Measurements from ENCODE around the gene PRKX.
"Not testable (repeated sequence)": the region's sequence is repeated elsewhere in the genome, so short reads cannot be mapped to it uniquely, and the experiment has no call there.

Gene PRKX

DNA sequence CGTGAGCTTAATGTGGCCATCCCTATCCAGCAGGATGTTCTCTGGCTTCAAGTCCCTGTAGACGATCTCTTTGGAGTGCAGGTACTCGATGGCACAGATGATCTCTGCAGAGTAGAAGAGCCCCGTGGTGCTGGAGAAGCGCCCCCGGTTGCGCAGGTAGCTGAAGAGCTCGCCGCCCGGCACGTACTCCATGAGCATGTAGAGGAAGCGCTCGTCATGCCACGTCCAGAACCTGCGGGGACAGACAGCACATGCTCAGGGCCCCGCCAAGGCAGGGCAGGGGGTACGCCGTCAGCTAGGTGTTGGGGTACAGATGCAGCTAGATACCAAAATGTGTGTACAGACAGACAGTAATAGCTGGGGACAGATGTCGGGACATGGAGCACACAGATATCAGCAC is 58.3 kb downstream of the PRKX start:
- ATAC-seq (replicated peaks): no peak
- DNase-seq: no peak
- Mint-ChIP-seq H3K9me3 (no peaks in the 10 kb centered on the region), H3K27me3 (no peaks in the 10 kb centered on the region), H3K27ac (no peak overlapping the region), H3K36me3 (peaks cover 9 to 20% of the 10 kb centered on the region in 2 donors), H3K4me3 (no peak overlapping the region), H3K4me1 (peaks cover 0 to 1% of the 10 kb centered on the region in 2 donors)

DNA sequence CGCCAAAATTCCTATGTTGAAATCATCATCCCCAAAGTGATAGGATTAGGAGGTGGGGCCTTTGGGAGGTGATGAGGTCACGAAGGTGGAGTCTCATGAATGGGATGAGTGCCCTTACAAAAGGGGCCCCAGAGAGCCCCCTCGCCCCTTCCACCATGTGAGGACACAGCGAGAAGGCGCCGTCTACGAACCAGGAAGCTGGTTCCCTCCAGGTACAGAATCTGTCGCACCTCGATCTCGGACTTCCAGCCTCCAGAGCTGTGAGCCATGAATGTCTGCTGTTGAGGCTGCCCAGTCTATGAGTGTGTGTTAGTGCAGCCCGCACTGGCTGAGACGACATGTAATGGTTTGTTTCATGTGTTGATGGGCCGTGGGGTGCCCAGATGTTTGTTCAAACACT is 60.3 kb downstream of the PRKX start:
- H3K27me3 Mint-ChIP-seq: no peaks in the 10 kb centered on the region
- H3K4me3 Mint-ChIP-seq: no peak overlapping the region
- peaks cover 3 to 22% of the 10 kb centered on the region in 2 donors for H3K36me3 Mint-ChIP-seq
- no peak for DNase-seq
- ATAC-seq (replicated peaks): no peak
- H3K9me3 Mint-ChIP-seq: no peaks in the 10 kb centered on the region
- no peak overlapping the region for H3K27ac Mint-ChIP-seq
- peaks cover 0 to 1% of the 10 kb centered on the region in 2 donors for H3K4me1 Mint-ChIP-seq

DNA sequence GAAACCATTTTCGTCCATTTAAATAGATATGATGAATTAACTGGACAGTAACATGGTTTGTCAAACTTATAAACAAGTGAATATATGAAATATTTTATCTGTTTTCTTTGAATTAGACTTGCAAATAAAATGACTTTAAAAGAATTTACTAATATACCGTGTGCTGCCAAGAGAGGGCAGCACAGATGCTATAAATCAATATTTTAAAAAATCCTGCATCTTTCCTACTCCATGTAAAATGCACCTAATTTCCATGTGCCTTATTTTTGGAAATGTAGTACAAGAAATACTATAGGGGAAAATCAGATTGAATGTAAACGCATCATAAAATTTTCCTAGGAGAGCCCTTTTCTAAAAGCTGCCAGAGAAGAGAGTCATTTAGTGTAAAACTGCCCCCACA is 62.2 kb downstream of the PRKX start:
- Mint-ChIP-seq H3K27me3 (no peaks in the 10 kb centered on the region), H3K36me3 (peaks cover 3 to 31% of the 10 kb centered on the region in 2 donors), H3K4me1 (peaks cover 0 to 1% of the 10 kb centered on the region in 2 donors), H3K27ac (no peak overlapping the region), H3K4me3 (no peak overlapping the region), H3K9me3 (no peaks in the 10 kb centered on the region)
- ATAC-seq (replicated peaks) (no peak), DNase-seq (no peak)

DNA sequence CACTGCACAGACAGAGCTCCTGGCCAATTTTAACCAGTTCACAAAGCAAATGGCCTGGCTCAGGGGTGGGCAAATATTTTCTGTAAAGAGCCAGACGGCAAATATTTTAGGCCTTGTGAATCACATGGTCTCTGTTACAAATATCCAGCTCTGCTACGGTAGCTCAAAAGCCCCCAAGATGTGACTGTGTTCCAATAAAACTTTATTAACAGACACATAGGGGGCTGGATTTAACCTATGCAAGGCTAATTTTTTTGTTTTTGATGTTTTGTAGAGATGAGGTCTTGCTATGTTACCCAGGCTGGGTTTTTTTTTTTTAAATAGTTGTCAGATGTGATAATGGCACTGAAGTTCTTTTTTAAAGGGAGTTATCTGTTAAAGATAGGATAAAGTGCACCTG is 65.4 kb downstream of the PRKX start:
- ATAC-seq (replicated peaks) (no peak), DNase-seq (no peak)
- Mint-ChIP-seq H3K36me3 (peaks cover 9 to 60% of the 10 kb centered on the region in 2 donors), H3K4me1 (peaks cover 0 to 1% of the 10 kb centered on the region in 2 donors), H3K4me3 (no peak overlapping the region), H3K27me3 (no peaks in the 10 kb centered on the region), H3K9me3 (no peaks in the 10 kb centered on the region), H3K27ac (no peak overlapping the region)

DNA sequence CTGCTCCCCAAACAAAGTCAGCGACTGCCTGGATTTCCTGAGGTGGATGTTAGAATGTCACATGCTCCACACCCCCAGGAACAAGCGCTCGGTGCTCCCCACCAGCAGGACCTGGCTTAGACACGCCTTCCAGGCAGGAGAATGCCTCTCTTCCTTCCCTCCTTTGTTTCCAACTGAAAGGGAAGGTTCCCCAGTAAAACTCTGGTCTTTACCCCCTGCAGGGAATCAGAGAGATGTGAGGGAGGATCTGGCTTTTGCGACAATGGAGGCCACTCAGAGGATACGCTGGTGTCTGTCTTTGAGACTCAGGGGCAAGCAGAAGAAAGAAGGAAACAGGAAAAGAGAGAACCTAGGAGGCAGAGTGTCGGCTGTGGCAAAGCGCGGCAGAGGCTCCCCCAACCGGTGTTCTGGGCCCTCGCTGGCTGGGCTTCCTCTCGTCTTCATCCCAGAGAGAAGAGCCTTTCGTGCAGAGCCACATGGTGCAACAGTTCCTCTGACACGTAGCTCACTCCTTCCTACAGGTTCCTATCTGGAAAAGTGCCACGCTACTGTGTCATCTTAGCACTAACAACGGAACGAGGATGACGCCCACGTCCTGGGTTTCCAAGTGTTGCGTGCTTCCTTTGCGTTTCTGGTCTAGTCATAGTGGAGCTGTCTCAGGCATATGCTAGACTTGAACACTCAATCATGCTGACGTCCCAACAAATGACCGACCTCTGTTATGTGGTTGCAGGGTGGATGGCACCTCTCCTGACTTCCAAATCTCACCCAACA is 73.4 kb downstream of the PRKX start:
- H3K36me3 Mint-ChIP-seq: peaks cover 8 to 61% of the 10 kb centered on the region in 2 donors
- not testable (repeated sequence) for DNase-seq; H3K9me3 Mint-ChIP-seq; H3K27me3 Mint-ChIP-seq; H3K27ac Mint-ChIP-seq; H3K4me3 Mint-ChIP-seq; ATAC-seq (replicated peaks); H3K4me1 Mint-ChIP-seq

DNA sequence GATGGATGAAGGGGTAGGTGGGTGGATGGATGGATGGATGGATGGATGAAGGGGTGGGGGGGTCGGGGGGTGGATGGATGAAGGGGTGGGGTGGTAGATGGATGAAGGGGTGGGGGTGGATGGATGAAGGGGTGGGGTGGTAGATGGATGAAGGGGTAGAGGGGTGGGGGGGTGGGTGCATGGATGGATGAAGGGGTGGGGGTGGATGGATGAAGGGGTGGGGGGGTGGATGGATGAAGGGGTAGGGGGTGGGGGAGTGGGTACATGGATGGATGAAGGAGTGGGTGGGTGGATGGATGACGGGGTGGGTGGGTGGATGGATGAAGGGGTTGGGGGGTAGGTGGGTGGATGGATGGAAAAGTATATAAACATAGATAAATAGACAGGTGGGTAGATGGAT is 74.2 kb downstream of the PRKX start:
- ATAC-seq (replicated peaks): no peak
- Mint-ChIP-seq H3K4me1 (peaks cover 0 to 2% of the 10 kb centered on the region in 2 donors), H3K27me3 (no peaks in the 10 kb centered on the region), H3K9me3 (no peaks in the 10 kb centered on the region), H3K27ac (no peak overlapping the region), H3K4me3 (no peak overlapping the region), H3K36me3 (peaks cover 8 to 53% of the 10 kb centered on the region in 2 donors)
- no peak for DNase-seq

DNA sequence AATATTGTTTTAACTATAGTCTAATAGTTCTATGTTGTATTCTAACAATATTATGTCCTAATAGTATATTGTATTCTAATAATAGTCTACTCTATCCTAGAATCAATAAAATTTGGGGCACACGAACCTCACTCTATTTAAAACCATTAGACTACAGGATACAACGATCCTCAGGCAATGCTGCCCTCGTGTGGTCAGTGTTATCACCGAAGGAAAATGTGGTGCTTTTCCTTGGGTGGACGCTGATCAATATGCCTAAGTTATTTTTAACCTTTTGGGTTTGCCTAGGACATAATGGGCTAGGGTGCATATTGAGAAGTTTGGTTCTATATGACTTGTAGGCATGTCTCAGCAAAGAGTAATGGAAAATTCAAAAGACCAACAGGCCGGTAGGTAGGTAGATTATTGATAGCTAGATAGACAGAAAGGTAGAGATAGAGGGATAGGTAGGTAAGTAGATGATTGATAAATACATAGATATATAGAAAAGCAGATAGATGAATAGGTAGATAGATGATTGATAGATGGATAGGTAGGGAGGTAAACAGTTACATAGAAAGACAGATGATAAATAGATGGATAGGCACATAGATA is 75.1 kb downstream of the PRKX start:
- Mint-ChIP-seq H3K27me3 (no peaks in the 10 kb centered on the region), H3K4me3 (no peak overlapping the region), H3K4me1 (peaks cover 0 to 2% of the 10 kb centered on the region in 2 donors), H3K36me3 (peaks cover 3 to 51% of the 10 kb centered on the region in 2 donors), H3K9me3 (no peaks in the 10 kb centered on the region), H3K27ac (peak overlapping the region; percentile 11)
- ATAC-seq (replicated peaks) (peak in 1 of 2 donors; percentile 56), DNase-seq (no peak)

DNA sequence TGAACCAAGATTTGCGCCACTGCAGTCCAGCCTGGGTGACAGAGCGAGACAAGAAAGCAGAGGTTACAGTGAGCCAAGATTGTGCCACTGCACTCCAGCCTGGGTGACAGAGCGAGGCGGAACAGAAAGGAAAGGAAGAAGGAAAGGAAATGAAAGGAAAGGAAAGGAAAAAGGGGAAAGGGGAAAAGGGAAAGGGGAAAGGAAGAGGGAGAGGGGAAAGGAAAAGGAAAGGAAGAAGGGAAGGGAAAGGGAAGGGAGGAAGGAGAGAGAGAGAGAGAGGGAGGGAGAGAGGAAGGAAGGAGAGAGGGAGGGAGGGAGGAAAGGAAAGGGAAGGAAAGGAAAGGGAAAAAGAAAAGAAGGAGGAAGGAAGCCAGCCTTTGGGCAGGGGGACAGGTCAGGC is 76.6 kb downstream of the PRKX start:
- Mint-ChIP-seq H3K27me3 (no peaks in the 10 kb centered on the region), H3K36me3 (peaks cover 10 to 54% of the 10 kb centered on the region in 2 donors), H3K9me3 (no peaks in the 10 kb centered on the region), H3K4me1 (peaks cover 0 to 2% of the 10 kb centered on the region in 2 donors), H3K4me3 (no peak overlapping the region), H3K27ac (no peak overlapping the region)
- DNase-seq (no peak), ATAC-seq (replicated peaks) (no peak)

DNA sequence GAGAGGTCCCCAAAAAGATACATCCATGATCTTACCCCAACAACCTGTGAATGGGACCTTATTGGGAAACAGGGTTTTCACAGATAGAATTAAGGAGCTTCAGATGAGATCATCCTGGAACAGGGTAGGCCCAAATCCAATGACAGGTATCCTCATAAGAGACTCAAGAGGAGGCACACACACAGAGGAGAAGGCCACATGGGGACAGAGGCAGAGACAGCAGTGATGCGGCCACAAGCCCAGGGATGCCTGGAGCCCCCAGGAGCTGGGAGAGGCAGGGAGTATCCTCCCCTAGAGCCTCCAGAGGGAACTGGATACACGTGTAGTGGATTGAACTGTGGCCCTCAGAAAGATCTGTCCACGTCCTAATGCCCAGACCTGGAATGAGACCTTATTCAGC is 82.3 kb downstream of the PRKX start:
- DNase-seq (no peak), ATAC-seq (replicated peaks) (no peak)
- peaks cover 27 to 64% of the 10 kb centered on the region in 2 donors for H3K36me3 Mint-ChIP-seq
- H3K4me3 Mint-ChIP-seq: no peak overlapping the region
- peaks cover 0 to 4% of the 10 kb centered on the region in 2 donors for H3K4me1 Mint-ChIP-seq
- no peak overlapping the region for H3K27ac Mint-ChIP-seq
- peaks cover 3 to 5% of the 10 kb centered on the region in 2 donors for H3K9me3 Mint-ChIP-seq
- no peaks in the 10 kb centered on the region for H3K27me3 Mint-ChIP-seq

DNA sequence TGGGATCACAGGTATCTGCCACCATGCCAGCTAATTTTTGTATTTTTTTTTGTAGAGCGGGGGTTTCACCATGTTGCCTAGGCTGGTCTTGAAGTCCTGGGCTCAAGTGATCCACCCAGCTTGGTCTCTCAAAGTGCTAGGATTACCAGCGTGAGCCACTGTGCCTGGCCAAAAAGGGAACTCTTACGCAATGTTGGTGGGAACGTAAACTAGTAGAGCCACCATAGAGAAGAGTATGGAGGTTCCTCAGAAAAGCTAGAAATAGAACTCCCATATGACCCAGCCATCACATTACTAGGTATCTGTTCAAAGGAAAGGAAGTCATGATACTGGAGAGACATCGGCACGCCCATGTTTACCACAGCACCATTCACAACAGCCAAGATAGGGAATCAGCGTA is 85.9 kb downstream of the PRKX start:
- no peak for DNase-seq
- no peak overlapping the region for H3K27ac Mint-ChIP-seq
- peaks cover 31 to 70% of the 10 kb centered on the region in 2 donors for H3K36me3 Mint-ChIP-seq
- H3K4me1 Mint-ChIP-seq: peaks cover 0 to 4% of the 10 kb centered on the region in 2 donors
- no peaks in the 10 kb centered on the region for H3K27me3 Mint-ChIP-seq
- no peak for ATAC-seq (replicated peaks)
- H3K4me3 Mint-ChIP-seq: no peak overlapping the region
- peaks cover 3 to 5% of the 10 kb centered on the region in 2 donors for H3K9me3 Mint-ChIP-seq

DNA sequence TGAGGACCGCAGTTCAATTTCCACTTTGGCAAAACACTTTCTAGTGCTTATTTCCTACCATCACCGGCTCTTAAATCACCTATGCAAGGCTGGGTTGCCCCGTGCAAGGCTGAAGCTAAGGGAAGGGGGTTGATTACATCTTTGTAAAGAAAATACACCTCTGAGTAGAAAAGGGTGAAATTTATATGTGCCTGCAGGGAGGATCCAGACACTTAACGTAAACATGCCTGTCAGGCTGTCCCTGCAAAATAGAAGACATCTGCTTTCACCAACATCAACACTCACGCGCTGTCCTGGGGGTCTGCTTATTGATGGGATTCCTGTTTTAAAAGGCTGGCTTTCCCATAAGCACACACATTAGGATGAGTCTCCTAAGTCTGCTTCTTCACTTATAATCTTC is 92.0 kb downstream of the PRKX start:
- no peak overlapping the region for H3K4me3 Mint-ChIP-seq
- no peaks in the 10 kb centered on the region for H3K9me3 Mint-ChIP-seq
- peaks cover 23 to 68% of the 10 kb centered on the region in 2 donors for H3K36me3 Mint-ChIP-seq
- H3K27me3 Mint-ChIP-seq: no peaks in the 10 kb centered on the region
- no peaks in the 10 kb centered on the region for H3K4me1 Mint-ChIP-seq
- DNase-seq (no peak), ATAC-seq (replicated peaks) (no peak)
- no peak overlapping the region for H3K27ac Mint-ChIP-seq

DNA sequence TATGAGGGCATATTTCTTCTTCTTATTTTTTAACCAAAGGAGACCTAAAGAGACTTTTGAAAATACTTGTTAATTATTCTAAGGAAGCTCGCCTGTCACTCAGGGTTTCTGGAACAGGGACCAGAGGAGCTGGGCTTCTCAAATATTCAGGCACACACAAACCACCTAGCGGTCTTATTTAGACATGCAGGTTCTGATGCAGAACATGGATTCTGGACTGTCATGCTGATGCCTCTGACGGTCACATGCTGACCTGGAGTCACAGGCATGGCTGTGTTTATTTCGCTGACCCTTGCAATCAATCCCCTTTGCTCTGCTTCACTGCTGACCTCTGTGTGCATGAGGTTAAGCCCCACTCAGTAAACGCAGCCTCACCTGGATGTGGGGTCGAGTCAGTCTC is 101.7 kb downstream of the PRKX start:
- H3K4me3 Mint-ChIP-seq; H3K4me1 Mint-ChIP-seq; DNase-seq; H3K27me3 Mint-ChIP-seq; H3K27ac Mint-ChIP-seq; ATAC-seq (replicated peaks); H3K9me3 Mint-ChIP-seq: not testable (repeated sequence)
- H3K36me3 Mint-ChIP-seq: peaks cover 9 to 69% of the 10 kb centered on the region in 2 donors

DNA sequence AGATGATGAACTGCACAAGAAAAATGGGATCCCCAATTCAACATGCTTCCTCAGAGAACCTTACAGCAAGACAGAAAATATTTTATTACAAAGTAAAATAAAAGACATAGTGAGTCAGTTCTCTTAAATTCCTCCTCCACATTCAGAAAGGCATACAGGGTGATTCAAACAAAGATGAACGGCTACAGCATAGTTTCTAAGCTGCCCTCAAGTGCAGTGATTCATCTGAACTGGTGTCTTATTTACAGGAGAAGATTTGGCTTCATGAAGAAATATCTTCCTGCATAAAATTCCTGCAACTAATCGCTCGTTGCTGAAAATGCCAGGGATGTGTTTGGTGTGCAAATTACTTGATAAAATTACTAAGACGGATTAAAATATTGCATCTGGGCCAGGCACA is 103.6 kb downstream of the PRKX start:
- ATAC-seq (replicated peaks) (no peak), DNase-seq (no peak)
- no peaks in the 10 kb centered on the region for H3K9me3 Mint-ChIP-seq
- no peaks in the 10 kb centered on the region for H3K27me3 Mint-ChIP-seq
- no peak overlapping the region for H3K27ac Mint-ChIP-seq
- no peaks in the 10 kb centered on the region for H3K4me1 Mint-ChIP-seq
- no peak overlapping the region for H3K4me3 Mint-ChIP-seq
- H3K36me3 Mint-ChIP-seq: peaks cover 6 to 69% of the 10 kb centered on the region in 2 donors

DNA sequence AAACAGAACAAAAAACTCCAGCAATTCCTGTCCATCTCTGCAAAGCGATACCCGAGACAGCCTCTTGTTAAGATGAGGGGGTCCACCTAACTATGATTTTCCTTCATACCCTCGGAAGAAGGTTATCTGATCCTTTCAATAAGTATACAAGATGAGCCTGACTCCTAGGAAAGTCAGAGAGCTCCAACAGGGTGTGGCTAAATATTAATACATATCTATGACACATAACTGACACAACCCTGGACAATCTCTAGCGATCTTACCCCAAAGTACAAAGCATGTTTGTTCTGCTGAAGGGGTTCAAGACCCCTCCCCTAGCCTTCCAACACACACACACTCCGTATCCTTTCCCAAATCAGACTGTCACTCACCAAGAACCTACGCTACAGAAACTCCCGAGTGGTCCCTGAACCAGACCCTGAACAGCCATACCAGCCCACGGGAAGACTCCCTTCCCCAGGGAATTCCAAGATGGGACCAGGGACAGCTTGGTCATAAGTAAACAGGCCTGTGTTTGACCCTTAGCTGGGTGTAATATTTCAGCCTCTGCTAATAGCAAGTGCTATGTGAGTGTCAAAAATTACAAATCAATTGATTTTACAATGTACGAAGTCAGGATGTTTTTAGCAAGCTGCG is 110.3 kb downstream of the PRKX start:
- no peak for ATAC-seq (replicated peaks)
- no peaks in the 10 kb centered on the region for H3K27me3 Mint-ChIP-seq
- H3K9me3 Mint-ChIP-seq: peaks cover under 1 to 5% of the 10 kb centered on the region in 2 donors
- H3K4me3 Mint-ChIP-seq: no peak overlapping the region
- peaks cover 0 to under 1% of the 10 kb centered on the region in 2 donors for H3K4me1 Mint-ChIP-seq
- no peak for DNase-seq
- no peak overlapping the region for H3K27ac Mint-ChIP-seq
- H3K36me3 Mint-ChIP-seq: peaks cover 10 to 46% of the 10 kb centered on the region in 2 donors

Measured in stimulated activated naive B cell treated with anti-CD40 and anti-IgM and Interleukin-4, amounts not matched to agents 10 μg/mL and 1 μg/mL and 100 μg/mL, for 72 hours (primary cell).